GM08714 (cell line): ENCODE results near the gene UPK3BL1.
"Not testable (repeated sequence)": the region's sequence is repeated elsewhere in the genome, so short reads cannot be mapped to it uniquely, and the experiment has no call there.

Experiments used
- H3K4me3 ChIP-seq: fragments of 200-500 bp; sonication (Bioruptor generic); 2 replicates; pipeline ENCODE4 v1.5.1; 2014; ENCODE audit warnings: mild to moderate bottlenecking, low read length, inconsistent platforms

UPK3BL1 gene

DNA sequence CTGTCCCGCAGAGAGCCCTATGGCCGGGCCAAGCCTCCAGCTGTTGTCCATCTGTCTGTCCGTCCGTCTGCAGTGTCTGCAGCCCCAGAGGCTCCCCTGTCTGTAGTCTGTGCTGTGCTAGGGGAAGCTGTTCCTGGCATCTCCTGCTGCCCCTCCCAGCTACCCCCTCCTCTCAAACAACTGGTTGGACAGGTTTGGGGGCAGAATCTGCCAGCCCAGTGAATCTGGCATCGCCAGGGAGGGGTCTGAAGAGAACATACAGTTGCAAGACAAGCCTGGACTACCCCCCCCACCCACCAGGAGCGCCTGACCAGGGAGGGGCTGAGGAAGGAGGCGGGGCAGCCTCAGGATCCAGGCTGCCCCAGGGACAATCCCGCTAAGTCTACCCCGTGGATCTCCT, at the start of gene UPK3BL1:
UPK3BL1 (minus strand) TSS at position 101 of the 400 bp plus-strand sequence; CDS start at position 51, 50 bp downstream.
- not testable (repeated sequence) for H3K4me3 ChIP-seq

- not testable (repeated sequence) for H3K4me3 ChIP-seq
Observed at GRCh38 chr7:102690602-102691001, 48.0 kb upstream of the UPK3BL1 start.

DNA sequence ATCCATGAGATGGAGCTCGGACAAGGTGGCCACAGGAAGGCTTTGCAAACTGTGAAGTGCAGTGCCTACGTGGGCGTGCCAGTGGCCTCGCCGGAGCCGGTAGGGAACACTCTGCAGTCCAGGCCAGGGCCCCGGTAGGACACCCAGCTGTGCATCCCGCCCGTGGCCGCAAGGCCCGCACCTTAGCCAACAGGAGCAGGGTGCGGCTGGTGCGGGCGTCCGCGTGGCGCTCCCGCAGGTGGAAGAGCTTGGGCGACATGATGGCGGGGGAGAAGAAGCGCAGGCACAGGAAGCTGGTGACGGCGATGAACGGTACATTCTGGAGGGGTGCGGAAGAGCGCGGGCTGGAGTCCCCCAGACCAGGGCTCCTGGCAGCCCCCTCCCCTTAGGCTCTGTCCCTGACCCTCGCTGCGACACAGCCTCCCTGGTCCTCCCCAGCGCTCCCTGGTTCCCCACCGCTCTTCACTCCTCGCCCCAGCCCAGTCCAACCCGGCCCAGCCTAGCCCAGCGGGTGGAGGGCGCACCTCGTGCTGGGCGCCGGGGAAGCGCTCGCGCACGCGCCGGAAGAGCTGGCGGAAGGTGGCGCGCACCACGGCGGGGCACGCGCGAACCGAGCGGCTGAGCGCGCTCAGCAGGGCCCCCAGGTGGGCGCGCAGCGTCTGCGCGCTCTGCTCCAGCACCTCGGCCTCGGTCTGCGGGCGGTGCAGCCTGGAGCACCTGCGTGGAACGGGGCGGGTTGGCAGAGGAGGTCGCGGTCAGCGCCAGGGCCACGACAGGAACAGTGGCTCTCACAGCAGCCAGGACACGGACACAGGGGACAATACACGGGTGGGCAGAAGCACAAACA, 47.1 kb upstream of the UPK3BL1 start:
- not testable (repeated sequence) for H3K4me3 ChIP-seq

DNA sequence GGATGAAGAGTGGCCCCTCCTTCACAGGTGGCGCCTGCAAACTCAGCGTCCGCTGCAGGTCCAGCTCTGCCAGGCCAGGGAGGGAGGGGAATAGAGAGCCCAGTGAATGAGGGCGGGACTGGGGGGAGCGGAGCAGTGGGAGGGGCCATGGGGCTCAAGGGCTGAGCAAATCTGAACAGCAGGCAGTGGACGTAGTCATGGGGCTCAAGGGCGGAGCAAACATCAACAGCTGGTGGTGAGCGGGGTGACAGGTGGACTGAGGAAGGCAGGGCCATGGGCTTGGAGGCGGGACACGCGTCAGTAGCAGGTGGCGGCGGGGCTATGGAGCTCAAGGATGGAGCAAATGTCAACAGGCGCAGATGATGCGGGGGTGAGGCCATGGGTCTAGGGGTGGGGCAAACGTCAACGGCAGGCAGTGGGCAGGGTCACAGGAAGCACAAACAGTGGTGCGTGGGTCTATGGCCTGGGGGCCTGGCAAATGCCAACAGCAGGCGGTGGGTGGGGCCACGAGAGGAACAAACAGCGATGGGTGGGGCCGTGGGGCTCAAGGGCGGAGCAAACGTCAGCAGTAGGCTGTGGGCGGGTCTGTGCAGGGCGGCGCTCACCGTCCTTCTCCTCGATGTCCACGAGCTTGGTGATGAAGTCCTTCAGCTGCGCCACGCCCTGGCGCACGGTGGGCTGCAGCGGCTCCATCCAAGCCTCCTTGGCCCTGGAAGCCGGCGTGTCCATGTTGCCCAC, 45.9 kb upstream of the UPK3BL1 start:
- not testable (repeated sequence) for H3K4me3 ChIP-seq

- H3K4me3 ChIP-seq, result not testable (repeated sequence)
Observed at GRCh38 chr7:102682560-102682959, 40.0 kb upstream of the UPK3BL1 start.

GRCh38 chr7:102680780-102681179, 38.2 kb upstream of the UPK3BL1 start:
- H3K4me3 ChIP-seq, result not testable (repeated sequence)

- not testable (repeated sequence) for H3K4me3 ChIP-seq
Observed at GRCh38 chr7:102675545-102675944, 33.0 kb upstream of the UPK3BL1 start.

DNA sequence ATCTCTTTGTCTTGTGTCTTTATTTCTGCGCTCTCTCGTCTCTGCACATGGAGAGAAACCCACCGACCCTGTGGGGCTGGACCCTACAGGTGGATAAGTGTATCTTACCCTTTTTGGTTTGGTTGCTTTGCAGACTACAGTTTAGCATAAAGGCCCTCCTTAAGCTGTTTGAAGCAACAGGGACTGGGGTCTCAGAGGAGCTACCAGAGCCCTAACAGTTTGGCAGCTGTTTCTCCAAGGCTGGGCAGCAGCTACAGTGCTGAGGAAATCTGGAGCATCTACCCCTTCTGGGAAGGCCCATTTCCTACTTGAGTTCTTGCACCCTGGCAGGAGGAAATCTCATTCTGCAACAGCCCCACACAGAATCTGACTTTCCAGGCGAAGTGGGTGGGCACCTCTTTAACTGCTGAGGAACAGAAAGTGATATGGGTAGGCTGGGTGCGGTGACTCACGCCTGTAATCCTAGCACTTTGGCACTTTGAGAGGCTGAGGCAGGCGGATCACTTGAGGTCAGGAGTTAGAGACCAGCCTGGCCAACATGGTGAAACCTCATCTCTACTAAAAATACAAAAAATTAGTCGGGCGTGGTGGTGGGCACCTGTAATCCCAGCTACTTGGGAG, 31.0 kb upstream of the UPK3BL1 start:
- H3K4me3 ChIP-seq, result not testable (repeated sequence)

- not testable (repeated sequence) for H3K4me3 ChIP-seq
Observed at GRCh38 chr7:102671956-102672307, 29.3 kb upstream of the UPK3BL1 start.

DNA sequence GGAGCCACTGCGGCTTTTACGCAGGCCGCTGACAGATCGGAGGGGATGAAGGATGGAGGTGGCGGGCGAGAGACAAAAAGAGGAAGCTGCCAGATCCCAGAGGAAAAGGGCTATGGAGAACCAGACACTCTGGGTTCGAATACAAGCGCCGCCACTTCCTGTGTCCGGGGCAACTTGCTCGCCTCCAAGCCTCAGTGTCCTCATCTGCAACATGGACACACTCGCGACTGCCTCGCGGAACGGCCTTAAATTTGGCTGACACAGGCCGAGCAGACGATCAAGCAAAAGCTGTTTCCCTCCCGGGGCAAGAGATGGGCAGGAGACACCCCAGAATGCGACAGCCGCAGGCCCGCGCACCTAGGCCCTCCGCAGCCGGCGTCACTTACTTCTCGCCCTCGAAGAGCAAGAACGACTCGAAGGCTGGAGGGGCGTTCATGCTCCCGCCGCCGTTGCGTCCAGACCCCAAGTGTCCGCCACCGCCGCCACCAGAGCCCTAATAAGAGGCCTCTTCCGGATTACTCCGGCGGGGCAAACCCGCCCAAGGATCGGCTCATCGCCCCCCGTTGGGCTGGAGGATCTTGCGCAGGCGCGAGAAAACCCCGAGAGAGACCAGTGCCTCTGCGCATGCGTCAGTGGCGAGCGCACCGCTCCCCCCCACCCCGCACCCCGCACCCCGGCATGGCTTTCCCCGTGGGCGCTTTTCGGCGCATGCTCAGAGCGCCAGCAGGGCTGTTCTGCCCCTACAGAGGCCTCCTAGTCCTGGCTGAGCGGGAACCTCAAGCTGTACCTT, 28.8 kb upstream of the UPK3BL1 start, which contains the start of gene POLR2J2:
POLR2J2 (minus strand) TSS at position 498 of the 790 bp plus-strand sequence; CDS start at position 436, 62 bp downstream.
- not testable (repeated sequence) for H3K4me3 ChIP-seq

GRCh38 chr7:102667523-102667922, 24.9 kb upstream of the UPK3BL1 start:
- H3K4me3 ChIP-seq, result not testable (repeated sequence)

GRCh38 chr7:102666850-102667249, 24.3 kb upstream of the UPK3BL1 start:
- H3K4me3 ChIP-seq, result not testable (repeated sequence)

GRCh38 chr7:102664765-102665164, 22.2 kb upstream of the UPK3BL1 start:
- not testable (repeated sequence) for H3K4me3 ChIP-seq

GRCh38 chr7:102649924-102650323, 7.3 kb upstream of the UPK3BL1 start, which contains the start of gene SPDYE2B:
TSS of gene SPDYE2B (plus strand) at chr7:102650319. CDS start at chr7:102652349, 2,030 bp downstream.
- H3K4me3 ChIP-seq, result not testable (repeated sequence)

DNA sequence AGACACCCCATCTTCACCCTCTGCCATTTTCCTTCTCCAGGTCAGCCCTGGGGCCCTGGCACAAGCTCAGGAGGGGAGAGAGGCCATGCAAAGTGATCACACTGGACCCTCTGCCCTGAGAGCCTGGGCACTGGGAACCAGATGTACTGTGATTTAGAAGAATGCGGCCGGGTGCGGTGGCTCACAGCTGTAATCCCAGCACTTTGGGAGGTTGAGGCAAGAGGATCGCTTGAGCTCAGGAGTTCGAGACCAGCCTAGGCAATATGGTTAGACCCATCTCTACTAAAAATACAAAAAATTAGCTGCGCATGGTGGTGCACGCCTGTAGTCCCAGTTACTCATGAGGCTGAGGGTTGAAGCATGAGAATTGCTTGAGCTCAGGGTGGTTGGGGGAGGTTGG, 5.2 kb upstream of the UPK3BL1 start:
- not testable (repeated sequence) for H3K4me3 ChIP-seq

GRCh38 chr7:102643404-102643803, 813 bp upstream of the UPK3BL1 start:
- H3K4me3 ChIP-seq, result not testable (repeated sequence)

GRCh38 chr7:102638848-102639247, 3.7 kb downstream of the UPK3BL1 start:
- not testable (repeated sequence) for H3K4me3 ChIP-seq

GRCh38 chr7:102636956-102637355, 5.6 kb downstream of the UPK3BL1 start:
- not testable (repeated sequence) for H3K4me3 ChIP-seq

GRCh38 chr7:102635354-102635753, 7.2 kb downstream of the UPK3BL1 start:
- not testable (repeated sequence) for H3K4me3 ChIP-seq

GRCh38 chr7:102634299-102634698, 8.3 kb downstream of the UPK3BL1 start:
- not testable (repeated sequence) for H3K4me3 ChIP-seq

DNA sequence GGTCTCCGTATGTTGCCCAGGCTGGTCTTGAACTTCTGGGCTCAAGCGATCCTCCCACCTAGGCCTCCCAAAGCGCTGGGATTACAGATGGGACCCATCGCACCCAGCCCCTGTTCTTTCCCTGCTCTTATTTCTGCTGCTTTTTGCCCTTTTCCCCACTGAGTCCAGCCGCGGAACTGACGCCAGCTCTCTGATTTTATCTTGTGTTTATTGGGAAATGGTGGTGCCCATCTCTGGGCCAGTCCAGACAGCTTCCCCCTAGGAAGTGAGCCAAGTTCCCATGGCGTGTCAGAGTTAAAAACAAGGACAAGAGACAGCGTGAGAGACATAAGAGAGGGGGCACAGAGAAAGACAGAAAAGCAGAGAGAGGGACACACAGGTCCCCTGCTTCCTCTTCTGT, 12.0 kb downstream of the UPK3BL1 start:
- not testable (repeated sequence) for H3K4me3 ChIP-seq
